Measurements from ENCODE around the gene RASGRP1.

The RASGRP1 gene

GRCh38 chr15:38608682-38609081 is 44.1 kb upstream of the RASGRP1 start:
- H3K4me3 ChIP-seq (replicated peaks; ENCODE audit: insufficient read depth, low read length): no peak overlapping the region
- H3K27me3 ChIP-seq (ENCODE audit: insufficient read depth, poor library complexity, severe bottlenecking): no peaks in the 10 kb centered on the region
- H3K27ac ChIP-seq (replicated peaks): no peak overlapping the region
- no peak for DNase-seq (ENCODE audit: low read depth in 1 of 2, low spot score in 1 of 2)
- TF ChIP-seq CTCF (IDR thresholded peaks at IDR 0.05; ENCODE audit: insufficient read depth, low read length): no peak
- TF ChIP-seq POLR2AphosphoS5 (IDR thresholded peaks at IDR 0.05; ENCODE audit: low read depth): no peak
- TF ChIP-seq REST (IDR thresholded peaks at IDR 0.05; ENCODE audit: insufficient replicate concordance, low read depth): no peak

DNA sequence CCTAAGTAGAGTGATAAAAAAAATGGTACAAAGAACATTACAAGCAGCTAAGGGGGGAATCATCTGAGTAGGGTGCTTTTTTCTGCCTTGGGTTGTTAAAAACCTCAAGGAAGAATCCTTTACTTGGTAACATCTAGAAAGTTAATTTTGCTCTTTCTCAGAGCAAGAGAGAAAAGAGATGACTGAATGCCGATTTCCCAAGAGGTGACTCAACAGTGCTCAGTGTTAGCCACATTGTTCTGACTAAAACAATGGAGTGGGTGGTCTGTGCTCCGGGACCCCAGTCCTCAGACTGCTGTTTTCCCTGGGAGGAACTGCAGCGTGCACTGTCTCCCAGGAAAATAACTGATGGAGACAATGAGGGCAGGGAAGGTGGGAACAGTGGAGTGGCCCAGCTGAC is 41.1 kb upstream of the RASGRP1 start:
- H3K27ac ChIP-seq (replicated peaks): no peak overlapping the region
- no peak overlapping the region for H3K4me3 ChIP-seq (replicated peaks; ENCODE audit: insufficient read depth, low read length)
- TF ChIP-seq GABPA (IDR thresholded peaks at IDR 0.05; ENCODE audit: low read depth) (no peak), CTCF (IDR thresholded peaks at IDR 0.05; ENCODE audit: insufficient read depth, low read length) (no peak), POLR2AphosphoS5 (IDR thresholded peaks at IDR 0.05; ENCODE audit: low read depth) (no peak), REST (IDR thresholded peaks at IDR 0.05; ENCODE audit: insufficient replicate concordance, low read depth) (no peak), SPI1 (IDR thresholded peaks at IDR 0.05; ENCODE audit: borderline replicate concordance, low read depth) (no peak)
- H3K27me3 ChIP-seq (ENCODE audit: insufficient read depth, poor library complexity, severe bottlenecking): no peaks in the 10 kb centered on the region
- no peak for DNase-seq (ENCODE audit: low read depth in 1 of 2, low spot score in 1 of 2)

GRCh38 chr15:38603672-38604071 is 39.1 kb upstream of the RASGRP1 start:
- Histone ChIP-seq H3K27me3 (ENCODE audit: insufficient read depth, poor library complexity, severe bottlenecking) (no peaks in the 10 kb centered on the region), H3K27ac (replicated peaks) (no peak overlapping the region), H3K4me3 (replicated peaks; ENCODE audit: insufficient read depth, low read length) (no peak overlapping the region)
- DNase-seq (ENCODE audit: low read depth in 1 of 2, low spot score in 1 of 2): no peak
- TF ChIP-seq REST (IDR thresholded peaks at IDR 0.05; ENCODE audit: insufficient replicate concordance, low read depth): no peak
- no peak for TF ChIP-seq CTCF (IDR thresholded peaks at IDR 0.05; ENCODE audit: insufficient read depth, low read length)
- TF ChIP-seq GABPA (IDR thresholded peaks at IDR 0.05; ENCODE audit: low read depth): no peak
- TF ChIP-seq POLR2AphosphoS5 (IDR thresholded peaks at IDR 0.05; ENCODE audit: low read depth): no peak
- no peak for TF ChIP-seq SPI1 (IDR thresholded peaks at IDR 0.05; ENCODE audit: borderline replicate concordance, low read depth)

Measured in HL-60 (cell line).